Mesenchymal stem cell (in vitro differentiated cells and primary cell): Measurements from ENCODE around the gene APMAP.
A peak's percentile ranks its signal among the peaks of the same experiment; 100 is the strongest.

Experiments
- DNase-seq: peaks from one replicate; pipeline ENCODE4 v3.0.0-alpha.2; 2013
- H2AFZ ChIP-seq: one replicate; pipeline ENCODE4 v1.6.1; 2013; ENCODE audit warnings: low read depth, mild to moderate bottlenecking, control low read depth, inconsistent platforms, low read length, moderate library complexity
- H2AK5ac ChIP-seq: 2 replicates; pipeline ENCODE4 v1.6.1; 2013; ENCODE audit warnings: low read length, moderate library complexity, mild to moderate bottlenecking, inconsistent platforms; ENCODE audit not compliant: severe bottlenecking
- H2BK120ac ChIP-seq: one replicate; pipeline ENCODE4 v1.6.1; 2013; ENCODE audit warnings: low read depth, mild to moderate bottlenecking, inconsistent platforms, low read length, moderate library complexity
- H2BK12ac ChIP-seq, 2 experiments: one replicate each; pipeline ENCODE4 v1.6.1; 2013; ENCODE audit warnings: inconsistent platforms in 2 of 2, low read length in 2 of 2, mild to moderate bottlenecking in 2 of 2, moderate library complexity in 2 of 2, control low read depth in 1 of 2
- H2BK15ac ChIP-seq: one replicate; pipeline ENCODE4 v1.6.1; 2013; ENCODE audit warnings: mild to moderate bottlenecking, low read depth, inconsistent platforms; ENCODE audit not compliant: poor library complexity, severe bottlenecking
- H2BK5ac ChIP-seq: 2 replicates; pipeline ENCODE4 v1.6.1; 2013; ENCODE audit warnings: low read depth, mild to moderate bottlenecking, low read length, control low read depth, inconsistent platforms; ENCODE audit not compliant: poor library complexity, severe bottlenecking
- H3K14ac ChIP-seq, 2 experiments: one replicate each; pipeline ENCODE4 v1.6.1; 2013; ENCODE audit warnings: inconsistent platforms in 2 of 2, low read length in 2 of 2, control low read depth in 1 of 2, mild to moderate bottlenecking in 1 of 2, moderate library complexity in 1 of 2
- H3K18ac ChIP-seq, 2 experiments: one replicate each; pipeline ENCODE4 v1.6.1; 2013; ENCODE audit warnings: inconsistent platforms in 2 of 2, low read length in 2 of 2, control low read depth in 1 of 2, low read depth in 1 of 2, mild to moderate bottlenecking in 1 of 2
- H3K23ac ChIP-seq, 2 experiments: one replicate each; pipeline ENCODE4 v1.6.1; 2013; ENCODE audit warnings: inconsistent platforms in 2 of 2, low read length in 2 of 2, mild to moderate bottlenecking in 2 of 2, moderate library complexity in 2 of 2, control low read depth in 1 of 2
- H3K27ac ChIP-seq: 2 replicates; pipeline ENCODE4 v1.5.1; 2013; ENCODE audit warnings: mild to moderate bottlenecking, moderate library complexity, low read length, control low read depth, inconsistent platforms; ENCODE audit not compliant: poor library complexity, severe bottlenecking
- H3K27me3 ChIP-seq, 2 experiments: 2 replicates each; pipeline versions ENCODE4 v1.6.1 to v1.7.0; 2013; ENCODE audit warnings: low read length in 2 of 2, mild to moderate bottlenecking in 2 of 2, moderate library complexity in 2 of 2, control low read depth in 1 of 2, inconsistent platforms in 1 of 2; ENCODE audit not compliant: control insufficient read depth in 1 of 2, insufficient read depth in 1 of 2
- H3K36me3 ChIP-seq, 2 experiments: 2 replicates each; pipeline versions ENCODE4 v1.6.1 to v1.7.0; 2013; ENCODE audit warnings: low read length in 2 of 2, control low read depth in 1 of 2, inconsistent platforms in 1 of 2, low read depth in 1 of 2, mild to moderate bottlenecking in 1 of 2; ENCODE audit not compliant: insufficient read depth in 2 of 2, control insufficient read depth in 1 of 2
- H3K4ac ChIP-seq, 2 experiments: one replicate each; pipeline ENCODE4 v1.6.1; 2013; ENCODE audit warnings: inconsistent platforms in 2 of 2, low read length in 2 of 2, mild to moderate bottlenecking in 2 of 2, moderate library complexity in 2 of 2, control low read depth in 1 of 2, low read depth in 1 of 2
- H3K4me1 ChIP-seq: 2 replicates; pipeline ENCODE4 v1.6.1; 2013; ENCODE audit warnings: low read depth, low read length, control low read depth; ENCODE audit not compliant: control insufficient read depth, insufficient read depth
- H3K4me2 ChIP-seq: 2 replicates; pipeline ENCODE4 v1.6.1; 2013; ENCODE audit warnings: low read length, mild to moderate bottlenecking, inconsistent platforms; ENCODE audit not compliant: poor library complexity, severe bottlenecking
- H3K4me3 ChIP-seq, 2 experiments: 2 replicates each; pipeline versions ENCODE4 v1.5.1 to v1.7.0; 2013; ENCODE audit warnings: low read length in 2 of 2, mild to moderate bottlenecking in 2 of 2, control low read depth in 1 of 2, low read depth in 1 of 2; ENCODE audit not compliant: insufficient read depth in 1 of 2
- H3K79me1 ChIP-seq: replicated peaks from 2 replicates; pipeline ENCODE4 v1.6.1; 2013; ENCODE audit warnings: mild to moderate bottlenecking, control low read depth, low read length, inconsistent platforms; ENCODE audit not compliant: poor library complexity, severe bottlenecking
- H3K9ac ChIP-seq: 2 replicates; pipeline ENCODE4 v1.7.0; 2013; ENCODE audit warnings: mild to moderate bottlenecking, low read length, moderate library complexity
- H3K9me3 ChIP-seq: 2 replicates; pipeline ENCODE4 v1.7.0; 2013; ENCODE audit warnings: mild to moderate bottlenecking, low read length; ENCODE audit not compliant: control insufficient read depth
- H4K8ac ChIP-seq: one replicate; pipeline ENCODE4 v1.6.1; 2013; ENCODE audit warnings: inconsistent platforms, mild to moderate bottlenecking, low read length, moderate library complexity
- H4K91ac ChIP-seq: one replicate; pipeline ENCODE4 v1.6.1; 2013; ENCODE audit warnings: mild to moderate bottlenecking, low read length, inconsistent platforms
- WGBS: methylation state at CpG from one replicate; pipeline ENCODE4 v1.1.7; 2013; ENCODE audit warnings: mixed read lengths; 5-methylcytosine and 5-hydroxymethylcytosine counted together

Gene APMAP

GRCh38 chr20:25039697-25040437 is 47.3 kb upstream of the APMAP start:
- Histone ChIP-seq H3K4ac (no peak overlapping the region), H3K9ac (no peak overlapping the region), H3K4me1 (peaks cover 22% of the 10 kb centered on the region), H2BK12ac (no peak overlapping the region), H3K36me3 (peaks cover 0 to 4% of the 10 kb centered on the region in 2 experiments), H2BK5ac (no peak overlapping the region), H3K23ac (no peak overlapping the region), H4K8ac (no peak overlapping the region), H3K27ac (no peak overlapping the region), H2AFZ (no peak overlapping the region), H2AK5ac (peak overlapping the region; percentile 66), H3K4me3 (no peak overlapping the region), H2BK15ac (no peak overlapping the region), H3K9me3 (no peaks in the 10 kb centered on the region), H2BK120ac (no peak overlapping the region), H3K14ac (no peak overlapping the region), H4K91ac (no peak overlapping the region), H3K4me2 (no peak overlapping the region), H3K27me3 (peaks cover 0 to 13% of the 10 kb centered on the region in 2 experiments), H3K79me1 (no peaks in the 10 kb centered on the region), H3K18ac (no peak overlapping the region)
- 57% methylated on average over 9 of the region's 9 CpGs for WGBS
- DNase-seq = peak; percentile 4

GRCh38 chr20:25038591-25039015 is 46.1 kb upstream of the APMAP start:
- no peak for DNase-seq
- Histone ChIP-seq H3K27ac (no peak overlapping the region), H4K8ac (no peak overlapping the region), H3K4ac (no peak overlapping the region), H2BK15ac (no peak overlapping the region), H3K9ac (no peak overlapping the region), H2BK120ac (no peak overlapping the region), H2AK5ac (no peak overlapping the region), H3K4me1 (peaks cover 22% of the 10 kb centered on the region), H3K18ac (no peak overlapping the region), H4K91ac (no peak overlapping the region), H2BK5ac (no peak overlapping the region), H2BK12ac (no peak overlapping the region), H3K23ac (no peak overlapping the region), H2AFZ (no peak overlapping the region), H3K27me3 (peaks cover 0 to 9% of the 10 kb centered on the region in 2 experiments), H3K79me1 (no peaks in the 10 kb centered on the region), H3K4me3 (no peak overlapping the region), H3K9me3 (no peaks in the 10 kb centered on the region), H3K14ac (peak overlapping the region in 1 of 2 experiments; percentile 61), H3K36me3 (peaks cover 0 to 4% of the 10 kb centered on the region in 2 experiments), H3K4me2 (no peak overlapping the region)
- WGBS = 70% methylated on average over 6 of the region's 6 CpGs

- no peak overlapping the region for H3K4me3 ChIP-seq
- no peak overlapping the region for H3K4me2 ChIP-seq
- no peak overlapping the region for H3K23ac ChIP-seq
- H2BK5ac ChIP-seq = no peak overlapping the region
- no peaks in the 10 kb centered on the region for H3K79me1 ChIP-seq
- H3K4me1 ChIP-seq = peaks cover 22% of the 10 kb centered on the region
- peaks cover 0 to 4% of the 10 kb centered on the region in 2 experiments for H3K27me3 ChIP-seq
- no peak overlapping the region for H2BK15ac ChIP-seq
- peak overlapping the region; percentile 3 for H3K27ac ChIP-seq
- H4K91ac ChIP-seq = no peak overlapping the region
- no peak overlapping the region for H2AFZ ChIP-seq
- WGBS = 86% methylated on average over 3 of the region's 3 CpGs
- no peak overlapping the region for H2BK120ac ChIP-seq
- DNase-seq = peak; percentile 6
- H3K14ac ChIP-seq = no peak overlapping the region
- no peak overlapping the region for H3K18ac ChIP-seq
- no peak overlapping the region for H2AK5ac ChIP-seq
- H2BK12ac ChIP-seq = no peak overlapping the region
- H3K9ac ChIP-seq = no peak overlapping the region
- peaks cover 0 to 4% of the 10 kb centered on the region in 2 experiments for H3K36me3 ChIP-seq
- H4K8ac ChIP-seq = no peak overlapping the region
- H3K9me3 ChIP-seq = no peaks in the 10 kb centered on the region
- no peak overlapping the region for H3K4ac ChIP-seq
Measured at GRCh38 chr20:25038103-25038410, 45.5 kb upstream of the APMAP start.

- Histone ChIP-seq H4K91ac (no peak overlapping the region), H3K23ac (no peak overlapping the region), H2BK120ac (no peak overlapping the region), H2AFZ (no peak overlapping the region), H3K9ac (no peak overlapping the region), H3K14ac (no peak overlapping the region), H3K9me3 (no peaks in the 10 kb centered on the region), H3K36me3 (peaks cover 0 to 4% of the 10 kb centered on the region in 2 experiments), H3K18ac (no peak overlapping the region), H3K27ac (peak overlapping the region; percentile 3), H2BK15ac (no peak overlapping the region), H3K4me1 (peaks cover 22% of the 10 kb centered on the region), H2BK12ac (no peak overlapping the region), H3K4ac (no peak overlapping the region), H3K27me3 (peaks cover 0 to 4% of the 10 kb centered on the region in 2 experiments), H2BK5ac (no peak overlapping the region), H4K8ac (no peak overlapping the region), H2AK5ac (no peak overlapping the region), H3K4me2 (no peak overlapping the region), H3K4me3 (no peak overlapping the region), H3K79me1 (no peaks in the 10 kb centered on the region)
- WGBS = 80% methylated on average over 15 of the region's 15 CpGs
- DNase-seq = no peak
Measured at GRCh38 chr20:25037288-25038102, 44.9 kb upstream of the APMAP start.
